Body of pancreas (tissue), 4 donors: ENCODE results near the gene OMD.

Experiments
- POLR2A ChIP-seq, 3 donors: fragments of 450-650 bp; IDR thresholded peaks; one replicate each; pipeline ENCODE4 v1.6.1; 2016; ENCODE audit warnings: antibody characterized with exemption in 3 of 3, mild to moderate bottlenecking in 2 of 3
- TF ChIP-seq, protein P1 (sequence below), 7 experiments: fragments of 450-650 bp in 4 of 7; fragments of 200-600 bp in 3 of 7; sonication (generic) in 3 of 7; IDR thresholded peaks; one replicate each; pipeline ENCODE4 v1.5.1; 2016 to 2019; ENCODE audit warnings: antibody characterized with exemption in 7 of 7

DNA sequence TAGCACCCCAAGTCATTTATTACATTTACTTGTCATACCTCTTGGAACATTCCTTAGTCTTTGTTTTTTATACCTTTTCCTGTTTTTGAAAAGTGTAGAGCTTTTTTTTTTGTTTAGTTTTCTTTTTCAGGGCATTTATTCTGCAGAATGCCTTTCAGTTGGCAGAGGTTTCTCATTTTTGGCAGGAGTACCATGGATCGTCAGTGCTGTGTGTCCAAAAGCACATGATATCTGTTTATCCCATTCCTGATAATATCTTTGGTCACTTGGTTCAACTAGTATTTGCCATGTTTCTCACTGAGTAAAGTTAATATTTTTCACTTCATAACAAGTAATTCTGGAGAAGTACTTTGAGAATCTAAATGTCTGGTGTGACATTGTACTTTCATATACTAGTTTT lies 30.6 kb downstream of the OMD start:
- TF ChIP-seq, protein P1, sequence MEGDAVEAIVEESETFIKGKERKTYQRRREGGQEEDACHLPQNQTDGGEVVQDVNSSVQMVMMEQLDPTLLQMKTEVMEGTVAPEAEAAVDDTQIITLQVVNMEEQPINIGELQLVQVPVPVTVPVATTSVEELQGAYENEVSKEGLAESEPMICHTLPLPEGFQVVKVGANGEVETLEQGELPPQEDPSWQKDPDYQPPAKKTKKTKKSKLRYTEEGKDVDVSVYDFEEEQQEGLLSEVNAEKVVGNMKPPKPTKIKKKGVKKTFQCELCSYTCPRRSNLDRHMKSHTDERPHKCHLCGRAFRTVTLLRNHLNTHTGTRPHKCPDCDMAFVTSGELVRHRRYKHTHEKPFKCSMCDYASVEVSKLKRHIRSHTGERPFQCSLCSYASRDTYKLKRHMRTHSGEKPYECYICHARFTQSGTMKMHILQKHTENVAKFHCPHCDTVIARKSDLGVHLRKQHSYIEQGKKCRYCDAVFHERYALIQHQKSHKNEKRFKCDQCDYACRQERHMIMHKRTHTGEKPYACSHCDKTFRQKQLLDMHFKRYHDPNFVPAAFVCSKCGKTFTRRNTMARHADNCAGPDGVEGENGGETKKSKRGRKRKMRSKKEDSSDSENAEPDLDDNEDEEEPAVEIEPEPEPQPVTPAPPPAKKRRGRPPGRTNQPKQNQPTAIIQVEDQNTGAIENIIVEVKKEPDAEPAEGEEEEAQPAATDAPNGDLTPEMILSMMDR (IDR thresholded peaks at IDR 0.05): no peak
- TF ChIP-seq POLR2A (IDR thresholded peaks at IDR 0.05): no peak
